HG03196 (cell line): Measurements from ENCODE around the gene WASF3.

Experiments
- ATAC-seq: cut with Tn5 transposase; IDR thresholded peaks from one replicate; pipeline ENCODE4 v1.9.1; 2021; ENCODE audit not compliant: unreplicated experiment

WASF3 gene

DNA sequence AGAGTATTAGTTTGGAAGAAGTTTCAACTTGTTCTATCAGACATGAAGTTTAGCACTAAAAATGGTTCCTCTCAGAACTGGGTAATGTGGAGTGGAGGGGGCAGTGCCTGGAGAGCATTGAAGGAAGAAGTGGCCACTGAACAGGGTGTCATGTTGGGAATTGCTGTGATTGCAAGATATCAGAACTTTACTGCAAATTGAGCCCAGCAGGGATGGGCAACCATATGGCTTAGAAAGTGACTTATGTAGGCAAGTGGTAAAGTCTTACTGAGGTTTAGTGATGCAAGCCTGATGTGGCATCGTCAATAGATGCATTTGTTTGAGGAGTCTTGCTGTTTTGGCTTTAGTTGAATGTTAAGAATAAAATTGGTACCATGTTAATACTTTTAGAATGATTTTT lies 31.7 kb downstream of the WASF3 start:
- no peak for ATAC-seq

DNA sequence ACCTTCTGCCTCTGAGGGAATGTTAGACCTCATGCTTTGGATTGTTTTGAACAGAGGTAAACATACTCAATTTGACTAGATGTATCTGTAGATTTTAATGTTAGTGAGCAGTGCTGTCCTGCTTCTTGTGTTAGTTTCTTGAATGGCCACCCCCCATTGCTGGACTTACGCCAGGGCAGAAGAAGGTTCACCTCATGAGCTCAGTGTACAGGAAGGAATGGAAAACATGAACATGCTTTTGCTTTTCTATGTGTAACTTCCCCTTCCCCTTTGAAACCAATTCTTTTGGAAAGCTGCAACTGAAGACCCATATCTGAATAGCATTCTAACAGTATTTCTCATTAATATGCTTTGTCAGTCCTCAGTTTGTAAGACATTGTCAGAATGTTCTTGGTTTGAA lies 32.3 kb downstream of the WASF3 start:
- no peak for ATAC-seq

DNA sequence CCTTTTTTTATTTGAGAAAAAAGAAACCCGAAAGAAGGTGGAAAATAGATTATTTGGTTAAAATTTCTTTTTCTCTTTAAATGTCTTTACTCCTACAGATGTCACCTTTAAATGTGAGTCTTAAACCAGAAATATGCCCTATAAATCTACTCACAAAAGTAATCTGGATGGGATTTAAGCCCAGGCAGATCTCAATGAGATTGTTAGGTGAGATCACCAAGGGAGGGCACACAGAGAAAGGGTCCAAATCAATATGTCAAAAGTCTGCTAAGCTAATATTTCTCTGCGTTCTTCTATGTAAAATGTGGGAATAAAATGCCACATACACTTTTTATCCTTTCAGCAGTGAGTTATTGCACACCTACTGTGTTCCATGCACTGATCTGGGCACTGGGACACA lies 32.9 kb downstream of the WASF3 start:
- ATAC-seq = no peak

DNA sequence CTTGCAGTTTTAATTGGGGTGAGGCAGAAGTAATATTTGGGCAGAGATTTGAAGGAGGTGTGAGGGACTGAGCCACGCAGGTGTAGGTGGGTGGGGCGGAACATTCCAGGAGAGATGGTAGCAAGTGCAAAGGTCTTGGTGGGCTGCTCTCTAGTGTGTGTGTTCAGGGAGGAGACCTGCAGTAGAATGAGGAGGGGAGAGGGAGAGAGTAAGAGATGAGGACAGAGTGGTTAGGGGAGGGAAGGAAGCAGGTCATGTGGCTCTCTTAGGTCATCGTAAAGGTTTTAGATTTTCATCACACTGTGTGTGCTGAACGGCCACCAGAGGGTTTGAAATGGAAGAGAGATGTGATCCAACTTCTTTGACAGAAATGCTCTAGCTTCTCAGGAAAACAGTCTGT lies 33.5 kb downstream of the WASF3 start:
- no peak for ATAC-seq

DNA sequence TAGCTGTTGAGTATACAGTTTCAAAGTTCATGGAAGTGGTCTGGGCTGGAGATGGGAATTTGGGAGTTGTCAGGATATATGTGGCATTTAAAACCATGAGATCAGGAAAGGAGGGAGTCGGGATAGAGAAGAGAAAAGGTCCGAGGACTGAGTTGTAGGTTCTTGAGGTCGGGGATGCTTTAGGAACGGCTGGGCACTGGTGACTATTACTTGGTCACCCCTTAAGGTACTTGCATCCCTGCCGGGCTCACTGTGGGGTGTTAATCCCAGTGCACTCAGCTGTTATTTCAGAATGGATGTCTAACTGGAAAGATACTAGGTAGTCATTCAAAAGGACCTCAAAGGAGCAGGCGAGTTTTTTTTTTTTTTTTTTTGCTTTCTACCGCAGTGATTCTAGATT lies 34.2 kb downstream of the WASF3 start:
- no peak for ATAC-seq

DNA sequence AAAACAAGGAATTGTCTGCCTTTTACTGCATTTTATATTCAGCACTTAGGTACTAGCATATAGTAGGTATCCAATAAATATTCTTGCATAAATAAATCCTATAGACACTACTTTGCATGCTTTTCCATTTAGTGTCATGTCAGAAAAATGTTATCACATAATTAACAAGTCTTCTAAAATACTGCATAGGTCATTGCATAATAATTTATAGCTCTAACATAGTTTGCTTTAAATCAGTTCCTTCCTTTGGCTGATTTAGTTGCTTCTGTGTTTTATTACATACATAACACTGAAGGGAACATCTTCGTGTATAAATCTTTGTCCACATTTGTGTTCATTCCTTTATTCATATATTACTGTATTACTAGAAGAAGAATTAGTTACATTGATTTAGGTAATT lies 36.2 kb downstream of the WASF3 start:
- ATAC-seq = no peak

DNA sequence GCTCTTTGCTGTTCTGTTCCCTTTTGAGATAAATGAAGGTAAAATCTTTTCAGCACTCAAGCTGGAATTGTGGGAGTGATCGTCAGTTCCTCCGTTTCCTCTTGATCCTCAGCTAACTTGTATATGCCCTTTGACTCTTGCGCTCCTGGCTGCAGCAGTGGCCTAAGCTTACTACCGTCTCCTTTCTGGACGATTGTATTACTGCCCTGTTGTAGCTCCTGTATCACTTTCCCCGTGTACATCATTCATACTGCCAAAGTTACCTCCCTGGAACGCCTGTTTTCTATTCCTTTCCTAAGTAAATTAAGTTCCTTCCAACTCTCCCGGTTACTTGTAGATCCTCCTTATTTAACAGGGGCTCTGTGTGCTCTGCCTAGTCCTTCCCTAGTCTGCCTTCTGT lies 36.9 kb downstream of the WASF3 start:
- ATAC-seq = no peak

DNA sequence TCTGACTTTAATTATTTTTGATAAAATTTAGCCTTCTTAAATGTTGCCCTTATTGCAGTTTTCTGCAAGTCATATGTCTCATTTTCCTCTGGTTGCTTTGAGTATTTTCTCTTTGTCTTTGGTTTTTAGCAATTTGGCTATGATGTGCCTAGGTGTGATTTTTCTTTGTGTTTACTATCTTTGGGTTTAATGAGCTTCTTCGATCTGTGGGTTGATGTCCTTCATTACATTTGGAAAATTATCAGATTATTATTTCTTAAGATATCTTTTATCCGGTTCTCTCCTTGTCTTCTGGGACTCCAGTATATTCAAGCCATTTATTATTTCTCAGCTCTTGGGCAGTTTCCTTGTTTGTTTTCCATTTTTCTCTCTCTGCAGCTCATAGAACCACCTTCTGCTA lies 39.0 kb downstream of the WASF3 start:
- ATAC-seq = no peak

DNA sequence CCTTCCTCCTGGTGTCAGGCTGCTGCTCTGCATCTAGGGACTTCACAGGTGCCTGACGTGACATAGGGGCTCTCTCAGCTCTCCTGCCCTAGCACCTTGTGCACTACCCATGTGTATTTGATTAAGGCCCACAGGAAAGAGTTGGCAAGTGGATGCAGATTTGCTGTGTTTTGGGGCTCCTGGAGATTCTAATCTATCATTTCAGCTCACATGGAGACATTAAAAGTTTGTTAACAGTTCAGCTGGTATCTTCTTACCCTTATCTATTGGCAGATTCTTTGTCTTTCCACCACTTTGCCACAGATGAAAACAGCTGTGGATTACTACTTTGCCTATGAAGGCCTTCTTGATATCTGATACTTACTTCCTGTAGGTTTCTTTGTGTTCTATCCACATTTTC lies 41.9 kb downstream of the WASF3 start:
- ATAC-seq = no peak

DNA sequence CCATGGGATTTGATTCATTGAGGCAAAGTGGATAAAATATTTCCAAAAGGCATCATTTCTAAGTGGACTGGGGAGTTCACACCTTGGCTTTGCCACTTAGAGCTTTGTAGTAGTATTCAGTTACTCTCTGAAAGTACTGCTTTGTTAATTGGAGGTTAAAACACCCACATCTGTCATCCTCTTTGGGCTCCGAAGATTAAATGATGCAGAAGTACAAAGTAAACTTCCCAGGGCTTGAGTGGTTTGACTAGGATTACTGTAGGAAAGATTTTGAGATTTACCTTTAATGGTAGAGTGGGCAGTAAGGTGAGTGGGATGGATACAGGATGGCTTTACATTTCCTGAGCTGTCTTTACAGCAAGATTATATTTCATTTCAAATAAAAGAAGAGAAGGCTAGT lies 42.4 kb downstream of the WASF3 start:
- no peak for ATAC-seq

DNA sequence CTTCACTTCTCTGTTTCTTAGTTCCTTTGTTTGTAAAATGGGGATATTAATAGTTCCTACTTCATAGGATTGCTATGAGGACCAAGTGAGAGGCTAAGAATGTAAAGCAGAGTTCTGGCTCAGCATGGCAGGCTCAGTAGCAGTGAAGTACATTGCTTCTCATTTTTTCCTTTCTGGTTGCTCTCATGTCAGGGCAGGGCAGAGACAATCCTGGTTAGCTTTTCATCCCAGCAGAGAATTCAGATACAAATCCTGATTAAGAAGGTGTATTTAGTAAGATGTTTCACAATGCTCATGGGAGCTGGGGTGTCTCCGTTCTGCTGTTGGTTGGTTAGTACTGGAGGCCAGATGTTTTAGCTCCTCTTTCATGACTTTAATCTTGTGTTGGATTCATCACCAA lies 42.9 kb downstream of the WASF3 start:
- ATAC-seq = no peak

DNA sequence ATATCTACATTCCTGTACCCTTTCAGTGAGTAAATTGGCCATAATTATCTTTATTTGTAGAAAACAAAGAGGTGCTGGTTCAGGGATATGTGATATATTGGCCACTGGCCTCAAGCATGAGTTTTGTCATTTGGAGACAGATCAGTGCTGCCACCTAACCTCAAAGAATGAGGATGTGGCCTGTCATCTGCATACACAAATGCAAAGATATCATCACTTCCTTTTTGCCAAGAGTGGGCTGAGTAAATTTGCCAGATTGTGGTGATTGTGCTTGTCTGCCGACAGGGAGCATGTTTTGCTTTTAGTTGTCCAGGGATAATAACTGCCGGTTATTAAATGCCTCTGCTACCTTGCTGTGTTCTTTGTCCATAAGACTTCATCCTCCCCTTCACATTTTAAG lies 44.2 kb downstream of the WASF3 start:
- no peak for ATAC-seq

DNA sequence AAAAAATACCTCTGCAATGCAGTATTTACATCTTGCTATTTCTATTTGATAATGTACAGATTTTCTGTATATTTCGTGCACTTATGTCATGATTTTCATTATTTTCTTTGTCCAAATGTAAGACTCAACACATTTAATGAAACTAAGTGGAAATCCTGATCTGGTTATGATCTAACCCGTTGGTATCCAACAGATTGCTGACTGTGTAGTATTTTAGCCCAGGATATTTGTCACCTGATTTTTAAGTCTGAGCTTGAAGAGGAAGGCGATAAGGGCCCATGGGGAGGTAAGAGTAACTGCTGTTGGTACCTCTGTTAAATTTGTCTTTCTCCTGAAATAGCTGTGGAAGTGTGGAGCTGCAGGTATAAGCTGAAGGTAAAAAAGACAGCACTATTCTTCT lies 45.3 kb downstream of the WASF3 start:
- no peak for ATAC-seq

DNA sequence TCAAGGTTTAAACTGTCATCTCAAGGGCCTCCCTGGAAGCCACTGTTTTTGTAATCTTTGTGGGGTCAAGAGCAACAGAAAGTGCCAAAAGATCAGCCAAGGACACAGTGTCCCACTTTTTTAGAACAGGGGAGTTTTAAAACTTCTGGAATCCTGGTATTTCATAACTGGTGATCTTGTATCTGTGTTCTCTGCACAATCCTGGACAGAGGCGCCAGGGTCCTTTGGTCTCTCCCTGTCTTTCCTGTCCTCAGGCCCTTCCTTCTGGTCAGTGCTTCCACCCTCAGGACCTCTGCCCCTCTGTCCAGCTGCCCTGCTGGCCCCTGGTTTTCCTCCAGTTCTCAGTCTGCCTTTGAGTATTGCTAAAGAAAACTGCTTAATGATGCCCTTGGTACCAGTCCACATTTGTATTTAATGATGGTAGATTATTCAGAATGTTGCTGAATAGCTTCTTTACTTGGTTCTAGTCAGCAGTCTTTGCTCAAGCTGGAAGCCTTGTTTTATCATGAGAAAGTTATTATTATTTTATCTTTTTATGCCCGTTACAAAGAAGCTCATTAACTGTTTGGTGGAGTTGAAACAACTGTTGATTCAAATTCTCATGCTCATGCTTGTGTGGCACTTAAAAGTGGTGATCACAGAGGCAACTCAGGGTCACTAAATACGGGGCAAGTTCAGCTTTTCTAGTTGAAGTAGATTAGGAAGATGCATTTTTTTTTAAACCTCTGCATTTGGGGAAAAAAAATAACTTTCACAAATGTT lies 47.5 kb downstream of the WASF3 start:
- ATAC-seq = no peak

DNA sequence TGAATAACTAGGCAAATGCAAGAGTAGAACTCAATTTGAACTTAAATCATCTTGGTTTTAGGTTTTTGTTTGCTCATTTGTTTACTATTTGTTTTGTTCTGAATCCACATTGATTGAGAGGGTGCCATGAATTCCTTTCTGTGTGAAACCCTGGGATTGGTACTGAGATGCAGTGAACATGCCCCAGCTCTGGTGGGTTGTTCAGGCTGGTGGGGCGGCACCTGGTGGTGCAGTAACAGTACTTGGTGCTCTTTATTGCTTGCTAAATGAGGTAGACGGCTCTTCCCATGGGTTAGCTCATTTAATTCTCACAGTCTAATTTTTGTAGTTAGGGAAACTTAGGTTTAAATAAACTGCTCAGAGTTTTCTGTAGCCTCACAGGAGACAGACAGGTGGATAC lies 48.4 kb downstream of the WASF3 start:
- ATAC-seq = no peak

DNA sequence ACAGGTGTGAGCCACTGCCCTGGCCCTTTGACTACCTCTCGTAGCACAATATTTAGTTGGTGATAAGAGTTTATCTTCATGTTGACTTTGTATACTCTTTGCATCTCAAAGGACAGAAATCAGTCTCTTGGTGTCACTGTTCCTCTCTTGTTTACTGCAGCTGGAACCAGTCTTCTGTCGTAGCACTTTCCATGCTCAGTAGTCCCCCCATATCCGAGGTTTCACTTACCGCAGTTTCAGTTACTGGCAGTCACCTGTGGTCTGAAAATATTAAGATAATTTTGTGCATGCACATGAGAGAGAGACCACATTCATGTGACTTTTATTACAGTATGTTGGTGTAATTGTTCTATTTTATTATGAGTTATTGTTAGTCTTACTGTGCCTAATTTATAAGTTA lies 49.1 kb downstream of the WASF3 start:
- ATAC-seq = no peak

DNA sequence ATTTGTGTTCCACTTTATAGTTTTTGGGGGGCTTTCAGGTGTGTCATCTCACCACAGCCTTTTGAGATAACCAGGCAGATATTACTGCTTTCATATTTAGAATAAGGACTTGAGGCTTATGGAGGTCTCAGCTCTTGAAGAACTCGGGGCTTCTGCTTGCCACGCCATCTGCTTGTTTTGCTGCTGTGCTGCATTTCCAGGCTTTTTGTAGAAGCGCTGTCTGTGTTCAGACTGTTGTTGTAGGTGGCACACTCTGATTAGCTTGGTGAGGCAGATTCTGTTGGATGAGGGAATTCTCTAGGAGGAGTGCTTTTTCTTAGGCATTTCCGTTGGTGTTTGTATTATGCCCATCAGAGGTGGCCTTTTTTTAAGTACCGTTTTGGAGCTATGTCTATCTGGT lies 57.2 kb downstream of the WASF3 start:
- no peak for ATAC-seq

DNA sequence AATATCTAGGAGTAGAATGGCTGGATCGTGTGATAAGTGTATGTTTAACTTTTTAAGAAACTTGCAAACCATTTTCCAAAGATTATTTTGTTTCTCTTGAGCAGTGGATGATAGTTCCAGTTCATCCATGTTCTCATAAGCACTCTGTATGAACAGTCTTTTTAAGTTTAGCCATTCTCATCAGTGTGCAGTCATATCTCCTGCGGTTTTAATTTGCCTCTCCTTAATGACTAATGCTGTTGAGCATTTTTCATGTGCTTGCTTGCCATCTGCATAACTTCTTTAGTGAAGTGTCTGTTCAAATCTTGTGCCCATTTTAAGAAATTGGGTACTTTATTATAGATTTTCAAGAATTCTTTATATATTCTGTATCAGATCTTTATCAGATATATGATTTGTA lies 58.6 kb downstream of the WASF3 start:
- no peak for ATAC-seq

DNA sequence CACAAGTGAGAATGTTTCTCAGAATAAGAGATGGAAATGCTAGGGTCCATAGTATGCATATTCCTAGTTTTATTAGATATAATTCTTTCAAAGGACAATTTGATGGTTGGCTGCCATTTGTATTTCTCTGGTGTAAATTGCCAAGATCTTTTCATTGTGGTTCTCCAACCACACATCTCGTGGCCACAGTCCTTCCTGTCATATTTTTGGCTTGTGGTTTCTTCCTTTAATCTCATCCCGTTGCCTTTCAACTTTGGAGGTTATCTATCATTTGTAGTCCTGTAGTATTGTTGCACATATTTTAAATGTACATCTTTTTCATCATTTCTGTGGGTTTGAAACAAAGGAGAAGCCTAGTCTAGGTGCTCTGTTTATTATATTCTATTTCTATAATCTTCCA lies 61.2 kb downstream of the WASF3 start:
- ATAC-seq = no peak

DNA sequence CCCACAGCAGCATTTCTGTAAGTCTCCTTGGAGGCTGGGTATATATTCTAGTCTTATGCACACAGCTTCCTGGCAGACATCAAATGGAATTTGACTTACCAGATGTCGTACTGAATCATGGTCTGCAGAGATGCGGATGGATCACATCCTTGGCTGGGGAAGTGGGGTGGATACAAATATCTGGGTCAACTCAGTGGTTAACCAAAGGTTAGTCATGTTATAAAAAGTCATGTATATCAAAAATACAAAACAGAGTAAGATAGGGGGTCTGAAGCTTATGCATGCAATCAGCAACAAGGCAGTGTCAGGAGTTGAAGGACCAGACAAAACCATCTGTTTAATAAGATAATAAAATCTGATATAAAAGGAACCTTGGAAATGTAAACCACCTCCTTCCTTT lies 61.9 kb downstream of the WASF3 start:
- ATAC-seq = no peak

DNA sequence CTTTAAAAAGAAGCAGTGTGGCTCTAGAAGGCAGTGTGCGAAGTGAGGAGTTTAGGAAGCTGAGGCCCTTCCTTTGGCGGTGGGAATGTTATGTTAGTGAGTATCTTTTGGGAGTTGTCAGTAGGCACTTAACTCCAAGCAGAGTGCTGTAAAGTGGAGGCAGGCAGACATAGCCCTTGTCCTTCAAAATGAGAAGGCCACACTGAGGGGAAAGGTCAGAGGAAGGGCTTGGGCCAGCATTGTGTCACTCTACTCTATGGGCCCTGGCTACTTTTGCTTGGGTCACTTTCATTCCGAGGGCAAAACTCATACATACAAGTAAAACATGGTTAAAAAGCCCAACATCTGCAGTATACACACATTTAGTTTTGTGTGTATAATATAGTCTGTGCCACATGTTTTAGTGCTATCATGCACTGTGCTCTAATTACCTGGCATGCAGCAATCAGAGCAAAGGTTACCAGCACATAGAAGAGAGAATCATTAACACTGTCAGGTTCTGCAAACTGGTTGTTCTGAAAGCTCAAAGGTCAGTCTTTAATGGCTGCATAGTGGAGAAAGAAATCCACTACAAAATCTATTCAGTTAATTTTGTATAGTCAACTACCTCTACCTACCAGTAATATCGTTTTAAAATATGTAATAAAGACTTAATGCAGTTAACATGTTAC lies 64.4 kb downstream of the WASF3 start:
- ATAC-seq = no peak

DNA sequence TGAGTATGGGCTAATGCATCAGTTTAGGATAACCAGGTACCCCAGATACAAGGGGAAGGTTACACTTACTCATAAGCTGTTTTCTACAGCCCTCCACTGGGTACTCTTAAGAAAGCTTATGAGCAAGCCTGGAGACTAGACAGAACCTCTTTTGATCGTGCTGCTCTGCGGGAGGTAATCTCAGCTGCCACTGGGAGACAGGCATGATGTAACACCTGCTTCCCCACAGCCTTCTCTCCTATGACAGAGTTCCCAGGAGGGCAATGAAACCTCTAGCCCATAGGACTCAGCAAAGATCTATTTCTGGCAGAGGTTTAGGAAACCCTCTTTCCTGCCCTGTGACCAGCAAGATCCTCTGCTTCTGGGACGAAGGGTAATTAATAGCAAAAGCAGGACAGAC lies 65.6 kb downstream of the WASF3 start:
- no peak for ATAC-seq

DNA sequence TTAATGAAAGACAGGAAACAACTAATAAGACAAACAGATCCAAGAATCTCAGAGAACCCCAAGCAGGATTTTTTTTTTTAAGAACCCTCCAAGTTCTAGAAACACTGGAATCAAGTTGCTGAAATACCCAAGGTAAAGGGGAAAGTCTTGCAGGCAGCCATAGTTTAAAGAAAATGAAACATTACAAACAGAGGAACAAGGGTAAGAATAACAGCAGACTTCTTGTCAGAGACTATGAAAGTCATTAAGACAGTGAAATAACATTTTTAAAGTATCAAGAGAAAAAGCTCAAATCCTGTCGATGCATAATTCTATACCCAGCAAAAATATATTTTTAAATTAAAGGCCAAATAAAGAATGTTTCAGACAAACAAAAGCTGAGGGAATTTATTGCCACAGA lies 67.1 kb downstream of the WASF3 start:
- no peak for ATAC-seq
